H9 (cell line): Measurements from ENCODE around the gene MRPL16. TPM values are rescaled to one million over a fixed set of nuclear protein-coding genes. Genes with fewer than 3 reads are reported as not detected.

Source experiments
- DNase-seq: peaks from one replicate; pipeline ENCODE4 v3.0.0-alpha.2; 2017
- H2AFZ ChIP-seq: one replicate; pipeline ENCODE4 v1.6.1; 2013; ENCODE audit warnings: mild to moderate bottlenecking, low read length, control low read depth, moderate library complexity
- H2AK5ac ChIP-seq: 2 replicates; pipeline ENCODE4 v1.6.1; 2013; ENCODE audit warnings: low read length, control low read depth, mixed read lengths; ENCODE audit not compliant: insufficient read length
- H2BK120ac ChIP-seq: one replicate; pipeline ENCODE4 v1.6.1; 2013; ENCODE audit warnings: low read depth, mild to moderate bottlenecking, low read length, control low read depth, inconsistent platforms; ENCODE audit not compliant: poor library complexity, severe bottlenecking
- H2BK12ac ChIP-seq: 2 replicates; pipeline ENCODE4 v1.6.1; 2013; ENCODE audit warnings: low read length, control low read depth, mixed read lengths, low read depth; ENCODE audit not compliant: insufficient read length
- H2BK15ac ChIP-seq: 2 replicates; pipeline ENCODE4 v1.6.1; 2013; ENCODE audit warnings: low read depth, low read length, control low read depth
- H2BK20ac ChIP-seq: one replicate; pipeline ENCODE4 v1.6.1; 2013; ENCODE audit warnings: low read depth, mild to moderate bottlenecking, low read length, control low read depth, inconsistent platforms; ENCODE audit not compliant: poor library complexity, severe bottlenecking
- H2BK5ac ChIP-seq: 2 replicates; pipeline ENCODE4 v1.6.1; 2013; ENCODE audit warnings: low read length, control low read depth, mixed read lengths; ENCODE audit not compliant: insufficient read length
- H3K14ac ChIP-seq: 2 replicates; pipeline ENCODE4 v1.6.1; 2013; ENCODE audit warnings: low read length, control low read depth; ENCODE audit not compliant: insufficient read depth
- H3K18ac ChIP-seq: 2 replicates; pipeline ENCODE4 v1.6.1; 2013; ENCODE audit warnings: low read depth, mild to moderate bottlenecking, mixed read lengths, low read length, control low read depth; ENCODE audit not compliant: insufficient read length
- H3K23ac ChIP-seq: 2 replicates; pipeline ENCODE4 v1.6.1; 2013; ENCODE audit warnings: low read length, control low read depth, mixed read lengths, low read depth; ENCODE audit not compliant: insufficient read length
- H3K23me2 ChIP-seq: 2 replicates; pipeline ENCODE4 v1.6.1; 2013; ENCODE audit warnings: low read depth, mild to moderate bottlenecking, mixed read lengths, low read length, control low read depth; ENCODE audit not compliant: insufficient read length, poor library complexity, severe bottlenecking
- H3K27ac ChIP-seq: 2 replicates; pipeline ENCODE4 v1.5.1; 2013; ENCODE audit warnings: low read length, control low read depth, mixed read lengths, low read depth; ENCODE audit not compliant: insufficient read length
- H3K27me3 ChIP-seq: 2 replicates; pipeline ENCODE4 v1.6.1; 2013; ENCODE audit warnings: low read length, control low read depth, inconsistent platforms; ENCODE audit not compliant: insufficient read depth
- H3K4ac ChIP-seq: 2 replicates; pipeline ENCODE4 v1.6.1; 2013; ENCODE audit warnings: low read depth, mild to moderate bottlenecking, control low read depth, inconsistent platforms, low read length, moderate library complexity
- H3K4me1 ChIP-seq: 2 replicates; pipeline ENCODE4 v1.6.1; 2013; ENCODE audit warnings: low read length, control low read depth, inconsistent platforms; ENCODE audit not compliant: insufficient read depth
- H3K4me2 ChIP-seq: 2 replicates; pipeline ENCODE4 v1.6.1; 2013; ENCODE audit warnings: low read length, control low read depth, mixed read lengths; ENCODE audit not compliant: insufficient read length, insufficient read depth
- H3K56ac ChIP-seq: 2 replicates; pipeline ENCODE4 v1.6.1; 2013; ENCODE audit warnings: low read depth, mild to moderate bottlenecking, mixed read lengths, low read length, control low read depth; ENCODE audit not compliant: insufficient read length
- H3K79me1 ChIP-seq: 2 replicates; pipeline ENCODE4 v1.6.1; 2013; ENCODE audit warnings: low read depth, mild to moderate bottlenecking, moderate library complexity, low read length, control low read depth, inconsistent platforms; ENCODE audit not compliant: insufficient read depth, poor library complexity, severe bottlenecking
- H3K79me2 ChIP-seq: 2 replicates; pipeline ENCODE4 v1.6.1; 2013; ENCODE audit warnings: low read length, control low read depth, inconsistent platforms; ENCODE audit not compliant: insufficient read depth
- H3K9ac ChIP-seq: 2 replicates; pipeline ENCODE4 v1.6.1; 2013; ENCODE audit warnings: low read length, control low read depth, mixed read lengths; ENCODE audit not compliant: insufficient read length; ENCODE audit errors: extremely low read depth
- H3K9me3 ChIP-seq: one replicate; pipeline ENCODE4 v1.6.1; 2013; ENCODE audit warnings: low read depth, low read length, inconsistent platforms; ENCODE audit not compliant: control insufficient read depth
- H3T11ph ChIP-seq: one replicate; pipeline ENCODE4 v1.6.1; 2013; ENCODE audit warnings: mild to moderate bottlenecking, low read length, control low read depth, inconsistent platforms
- H4K20me1 ChIP-seq: one replicate; pipeline ENCODE4 v1.6.1; 2013; ENCODE audit not compliant: control insufficient read depth, insufficient read length, insufficient read depth
- H4K5ac ChIP-seq: 2 replicates; pipeline ENCODE4 v1.6.1; 2013; ENCODE audit warnings: low read depth, mild to moderate bottlenecking, mixed read lengths, low read length, control low read depth; ENCODE audit not compliant: insufficient read length
- H4K8ac ChIP-seq: replicated peaks from 2 replicates; pipeline ENCODE4 v1.6.1; 2013; ENCODE audit warnings: low read length, control low read depth, mixed read lengths, low read depth; ENCODE audit not compliant: insufficient read length
- H4K91ac ChIP-seq: 2 replicates; pipeline ENCODE4 v1.6.1; 2013; ENCODE audit warnings: low read depth, mild to moderate bottlenecking, moderate library complexity, mixed read lengths, low read length, control low read depth; ENCODE audit not compliant: insufficient read length
- H3K27ac Mint-ChIP-seq, 3 experiments: 2 replicates in 2 of 3; 3 replicates in 1 of 3; pipeline ENCODE4 v1.8.0; 2020 to 2021; ENCODE audit warnings: mixed read lengths in 3 of 3, mild to moderate bottlenecking in 1 of 3, moderate library complexity in 1 of 3
- H3K27me3 Mint-ChIP-seq: 2 replicates; pipeline ENCODE4 v1.8.0; 2021; ENCODE audit warnings: low read depth, mild to moderate bottlenecking, moderate library complexity, mixed read lengths
- H3K36me3 Mint-ChIP-seq, 3 experiments: 2 replicates in 2 of 3; 3 replicates in 1 of 3; pipeline ENCODE4 v1.8.0; 2020 to 2021; ENCODE audit warnings: low read depth in 3 of 3, mixed read lengths in 3 of 3; ENCODE audit not compliant: insufficient read depth in 1 of 3
- H3K4me1 Mint-ChIP-seq, 2 experiments: 2 replicates each; pipeline ENCODE4 v1.8.0; 2020; ENCODE audit warnings: mixed read lengths in 2 of 2
- H3K4me3 Mint-ChIP-seq, 2 experiments: 2 replicates in 1 of 2; 3 replicates in 1 of 2; pipeline ENCODE4 v1.8.0; 2020 to 2021; ENCODE audit warnings: mild to moderate bottlenecking in 2 of 2, mixed read lengths in 2 of 2, moderate library complexity in 1 of 2
- H3K9me3 Mint-ChIP-seq, 2 experiments: 2 replicates in 1 of 2; 3 replicates in 1 of 2; pipeline ENCODE4 v1.8.0; 2020; ENCODE audit warnings: mild to moderate bottlenecking in 2 of 2, mixed read lengths in 2 of 2, moderate library complexity in 1 of 2
- CTCF ChIP-seq: fragments of 200-600 bp; sonication (generic); conservative IDR thresholded peaks from 3 replicates; pipeline ENCODE4 v1.8.0; 2021; ENCODE audit warnings: antibody characterized with exemption, mild to moderate bottlenecking
- WGBS: extraction: QIAGEN DNeasy Blood & Tissue Kit; methylation state at CpG from one replicate; pipeline ENCODE4 v1.1.7; 2013; ENCODE audit warnings: missing lambda C conversion rate, low lambda C conversion rate, mixed read lengths; ENCODE audit not compliant: insufficient read length; ENCODE audit errors: extremely low coverage; 5-methylcytosine and 5-hydroxymethylcytosine counted together
- total RNA-seq: library from RNA; stranded (reverse); gene quantifications from 2 replicates; pipeline ENCODE4 v1.2.1, GENCODE V29; 2021

The MRPL16 gene
- total RNA-seq, 1 experiment from 2014 or later = 87.1 TPM

- Histone ChIP-seq H3K4me2 (no peak overlapping the region), H3K23ac (no peak overlapping the region), H2AK5ac (no peak overlapping the region), H2AFZ (no peak overlapping the region), H3K56ac (no peak overlapping the region), H4K8ac (no peak overlapping the region), H3K23me2 (no peaks in the 10 kb centered on the region), H2BK5ac (no peak overlapping the region), H2BK20ac (no peak overlapping the region), H3K27ac (no peak overlapping the region), H2BK15ac (no peak overlapping the region), H3K18ac (no peak overlapping the region), H3K79me2 (no peaks in the 10 kb centered on the region), H3K27me3 (no peaks in the 10 kb centered on the region), H3K9ac (no peak overlapping the region), H3K79me1 (no peaks in the 10 kb centered on the region), H4K20me1 (no peaks in the 10 kb centered on the region), H2BK12ac (no peak overlapping the region), H3K4me1 (no peaks in the 10 kb centered on the region), H4K5ac (no peak overlapping the region), H3K14ac (no peak overlapping the region), H3K4ac (no peak overlapping the region), H2BK120ac (no peak overlapping the region), H3T11ph (no peak overlapping the region), H4K91ac (no peak overlapping the region), H3K9me3 (no peaks in the 10 kb centered on the region)
- no peak overlapping the region for H3K4me3 Mint-ChIP-seq
- no peak for TF ChIP-seq CTCF
- no peaks in the 10 kb centered on the region for H3K27me3 Mint-ChIP-seq
- DNase-seq = no peak
- H3K9me3 Mint-ChIP-seq = no peaks in the 10 kb centered on the region
- no CpG with 5 or more reads among the region's 2 CpGs for WGBS
- H3K27ac Mint-ChIP-seq = peak overlapping the region in 1 of 3 experiments; percentile 51; a peak in 1 of 7 replicates
- peaks cover 4 to 9% of the 10 kb centered on the region in 2 experiments; a peak in 3 of 4 replicates for H3K4me1 Mint-ChIP-seq
- H3K36me3 Mint-ChIP-seq = peaks cover 4 to 40% (median 37%) of the 10 kb centered on the region in 3 experiments; a peak in 5 of 7 replicates
These were observed 9.3 kb downstream of the MRPL16 start for GRCh38 chr11:59801160-59801706.
